Upper lobe of left lung (tissue), 4 donors: ENCODE measurements around the gene CDH5.

Source experiments
- CTCF ChIP-seq, 6 experiments: fragments of 450-650 bp in 4 of 6; fragments of 200-600 bp in 2 of 6; sonication (generic) in 2 of 6; IDR thresholded peaks; one replicate each; pipeline ENCODE4 v1.5.1; 2016 to 2019; ENCODE audit warnings: antibody characterized with exemption in 6 of 6
- POLR2A ChIP-seq, 4 donors: fragments of 450-650 bp; IDR thresholded peaks; one replicate each; pipeline ENCODE4 v1.5.1; 2016 to 2017; ENCODE audit warnings: antibody characterized with exemption in 4 of 4, mild to moderate bottlenecking in 2 of 4
- POLR2AphosphoS5 ChIP-seq, 2 donors: sonication (generic); formaldehyde crosslinking; IDR thresholded peaks; one replicate each; pipeline ENCODE4 v1.5.1; 2017; ENCODE audit warnings: antibody characterized with exemption in 2 of 2

- TF ChIP-seq POLR2AphosphoS5 (IDR thresholded peaks at IDR 0.05) (no peak), CTCF (IDR thresholded peaks at IDR 0.05) (no peak), POLR2A (IDR thresholded peaks at IDR 0.05) (no peak)
Measured at GRCh38 chr16:66403531-66404145, 37.1 kb downstream of the CDH5 start.
